IPS-NIHi7 (cell line): ENCODE data around the gene MAP1B.
"Not testable (repeated sequence)": the region's sequence is repeated elsewhere in the genome, so short reads cannot be mapped to it uniquely, and the experiment has no call there.

Experiments used
- DNase-seq: peaks from one replicate; pipeline ENCODE4 v3.0.0; 2012; ENCODE audit warnings: mixed read lengths; ENCODE audit errors: extremely low spot score

Gene MAP1B

DNA sequence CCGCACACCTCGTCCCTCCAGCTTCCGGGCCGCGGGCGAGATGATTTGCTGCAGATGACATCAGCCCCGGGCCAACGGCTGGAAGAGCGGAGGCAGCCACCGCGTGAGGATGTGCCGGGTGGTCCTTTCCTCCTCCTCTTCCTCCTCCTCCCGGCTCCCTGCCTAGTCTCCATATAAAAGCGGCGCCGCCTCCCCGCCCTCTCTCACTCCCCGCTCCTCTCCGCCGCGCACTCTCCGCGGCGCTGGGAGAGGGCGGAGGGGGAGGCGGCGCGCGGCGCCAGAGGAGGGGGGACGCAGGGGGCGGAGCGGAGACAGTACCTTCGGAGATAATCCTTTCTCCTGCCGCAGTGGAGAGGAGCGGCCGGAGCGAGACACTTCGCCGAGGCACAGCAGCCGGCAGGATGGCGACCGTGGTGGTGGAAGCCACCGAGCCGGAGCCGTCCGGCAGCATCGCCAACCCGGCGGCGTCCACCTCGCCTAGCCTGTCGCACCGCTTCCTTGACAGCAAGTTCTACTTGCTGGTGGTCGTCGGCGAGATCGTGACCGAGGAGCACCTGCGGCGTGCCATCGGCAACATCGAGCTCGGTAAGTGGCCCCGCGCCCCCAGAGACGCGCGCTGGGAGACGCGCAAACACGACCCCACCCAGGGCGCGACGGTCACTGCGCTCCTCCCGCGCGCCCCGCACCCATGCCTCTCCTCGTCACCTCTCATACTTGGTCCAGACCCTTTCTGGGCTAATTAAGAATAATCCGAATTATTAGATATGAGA, at the start of gene MAP1B:
MAP1B (plus strand) TSS at position 345 of the 770 bp plus-strand sequence; CDS start at position 402, 57 bp downstream.
- DNase-seq: peak; percentile 90

GRCh38 chr5:72057816-72058215, 49.5 kb upstream of the MAP1B start:
- no peak for DNase-seq

GRCh38 chr5:72063219-72063819, 44.0 kb upstream of the MAP1B start:
- peak; percentile 71 for DNase-seq

DNA sequence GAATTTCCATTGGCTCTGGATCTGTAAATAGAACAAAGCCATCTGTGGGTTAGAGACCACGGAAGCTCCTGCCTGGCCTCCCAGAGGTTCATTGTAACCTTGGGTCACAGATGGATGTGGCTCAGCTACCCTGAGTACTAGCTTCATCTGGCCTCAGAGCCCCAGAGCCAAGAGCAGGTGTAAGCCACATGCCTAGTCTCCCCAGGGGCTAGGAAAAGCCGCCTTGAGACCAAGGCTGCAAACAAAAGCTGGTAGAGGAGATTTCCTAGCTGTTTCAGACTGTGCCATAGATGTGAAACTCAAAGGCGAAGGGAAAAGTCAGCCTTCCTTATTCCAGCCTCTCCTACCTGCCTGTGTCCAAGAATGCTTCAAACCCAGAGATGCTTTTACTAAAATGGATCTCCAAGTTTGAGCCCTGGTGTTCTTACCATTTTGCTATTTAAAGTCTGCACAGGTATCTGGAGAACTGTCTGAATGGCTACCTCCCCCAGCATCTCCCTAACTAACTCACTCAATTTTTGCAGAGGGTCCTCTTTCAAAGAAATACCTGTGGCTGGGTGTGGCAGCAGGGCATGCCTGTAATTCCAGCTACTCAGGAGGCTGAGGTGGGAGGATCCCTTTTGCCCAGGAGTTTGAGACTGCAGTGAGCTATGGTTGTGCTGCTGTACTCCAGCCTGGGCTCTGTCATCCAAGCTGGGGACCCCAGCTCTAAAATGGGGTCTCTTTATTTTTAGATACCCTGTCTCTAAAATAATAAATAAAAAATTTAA, 42.3 kb upstream of the MAP1B start:
- DNase-seq: no peak

DNA sequence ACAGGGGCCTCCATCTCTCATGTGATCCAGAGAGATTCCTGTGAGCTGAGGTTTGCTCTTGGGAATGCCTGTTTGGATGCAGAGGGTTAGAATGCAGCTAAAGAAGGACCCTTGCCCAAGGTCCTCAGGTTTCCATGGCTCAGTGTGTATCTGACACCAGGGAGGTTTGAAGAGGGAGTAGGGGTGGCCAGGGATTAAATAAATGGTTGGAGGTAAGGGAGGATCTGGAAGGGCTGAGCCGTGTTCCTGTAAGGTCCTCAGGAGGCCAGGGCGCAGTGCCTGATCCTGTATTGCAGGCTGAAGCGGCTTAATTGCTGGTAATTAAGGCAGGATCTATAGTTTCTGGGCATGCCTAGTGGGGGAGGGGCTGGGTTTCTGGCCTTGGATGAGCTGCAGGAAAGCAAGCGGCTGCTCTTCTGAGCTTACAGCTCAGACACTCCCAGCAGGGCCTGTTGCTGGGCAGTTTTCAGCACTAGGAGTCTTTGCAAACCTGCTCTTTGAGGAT, 41.5 kb upstream of the MAP1B start:
- DNase-seq: peak; percentile 84

DNA sequence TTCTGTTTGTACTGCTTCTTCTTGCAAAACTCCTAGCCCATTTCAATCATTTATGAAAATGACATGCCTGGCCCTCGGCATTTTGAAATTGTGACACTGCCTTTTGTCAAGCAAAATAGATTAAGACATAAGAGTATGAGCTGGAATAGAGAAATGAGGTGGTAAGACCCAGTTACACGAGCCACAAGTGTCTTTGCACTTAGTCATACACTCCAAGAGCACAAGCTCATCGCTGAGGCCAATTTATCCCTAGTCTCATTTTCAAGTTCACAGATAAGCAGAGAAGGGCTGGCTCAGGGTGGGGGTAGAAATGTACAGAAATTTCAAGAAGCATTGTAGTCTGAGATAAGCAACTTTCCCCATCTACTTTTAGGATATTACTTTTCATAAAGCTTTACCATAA, 40.6 kb upstream of the MAP1B start:
- no peak for DNase-seq

- peak; percentile 34 for DNase-seq
Measured at GRCh38 chr5:72067682-72068470, 39.4 kb upstream of the MAP1B start.

DNA sequence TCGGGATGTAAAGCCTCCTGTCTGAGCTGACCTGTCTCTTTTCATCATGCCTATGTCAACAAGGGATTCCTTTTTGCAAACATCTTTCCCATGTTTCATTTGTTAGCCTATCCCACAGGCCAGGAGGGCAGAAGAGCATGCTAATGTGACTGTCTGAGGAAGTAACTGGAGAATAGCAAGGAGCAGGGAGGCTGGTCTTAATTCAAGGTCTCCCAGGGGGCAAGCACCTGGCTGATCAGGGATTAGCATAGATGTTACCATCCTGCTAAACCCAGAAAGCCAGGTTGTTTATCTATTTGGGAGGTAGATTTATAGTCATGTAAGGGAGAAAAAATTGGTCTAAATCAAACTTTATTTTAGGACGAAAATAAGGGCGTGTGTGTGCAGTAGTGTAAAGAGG, 36.7 kb upstream of the MAP1B start:
- peak; percentile 46 for DNase-seq

DNA sequence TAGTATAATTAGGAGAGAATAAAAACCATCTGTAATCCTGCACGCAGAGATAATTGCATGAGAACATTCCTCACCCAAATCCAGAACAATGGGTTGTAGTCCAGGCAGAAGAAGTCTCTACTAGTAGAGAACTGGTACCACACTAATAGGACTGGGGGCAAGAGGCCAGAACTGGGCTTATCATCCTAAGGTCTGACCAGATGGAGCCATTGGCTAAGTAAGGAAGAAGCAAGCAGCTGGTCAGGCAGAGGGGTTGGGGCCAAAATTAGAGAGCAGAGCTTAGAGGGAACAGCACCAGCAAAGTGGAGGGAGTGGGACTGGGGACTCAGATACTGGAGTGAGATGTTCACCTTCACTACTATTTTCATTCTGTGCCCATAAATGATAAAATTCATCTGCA, 35.4 kb upstream of the MAP1B start:
- DNase-seq: no peak

DNA sequence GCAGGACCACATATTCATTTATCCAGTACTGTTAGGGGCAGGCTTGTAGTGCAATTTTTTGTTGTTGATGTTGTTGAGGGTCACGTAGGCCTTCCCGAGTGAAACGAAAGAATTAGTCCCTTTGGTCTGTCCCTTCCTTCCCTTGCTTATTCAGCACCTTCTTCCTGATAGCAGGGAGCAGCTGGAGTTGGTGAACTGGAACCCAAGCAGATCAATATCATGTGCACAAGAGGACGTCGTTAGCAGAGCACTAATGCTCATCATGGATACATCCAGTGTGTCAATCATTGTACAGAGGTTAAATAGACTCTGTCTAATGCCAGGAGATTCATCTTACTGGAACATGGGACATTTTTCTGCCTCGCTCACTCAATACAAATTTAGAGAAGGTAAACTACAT, 33.0 kb upstream of the MAP1B start:
- no peak for DNase-seq

DNA sequence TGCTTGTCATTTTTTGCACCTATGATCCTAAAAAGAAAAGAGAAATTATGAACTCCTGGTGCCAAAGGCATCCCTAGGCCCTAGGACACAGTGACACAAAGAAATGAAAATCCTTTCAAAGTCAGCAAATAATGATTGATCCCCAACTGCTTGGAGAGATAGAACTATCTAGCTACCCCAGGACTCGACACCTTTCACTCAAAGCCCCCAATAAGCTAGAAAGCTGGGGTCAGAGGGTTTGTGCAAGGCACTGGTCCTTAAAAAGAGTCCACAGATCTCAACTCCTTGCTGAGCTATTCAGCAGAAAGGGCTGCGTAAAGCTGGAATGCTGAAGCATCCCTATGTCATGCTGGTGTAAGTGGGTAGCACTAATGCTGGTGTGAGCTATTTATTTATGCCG, 31.8 kb upstream of the MAP1B start:
- DNase-seq: no peak

GRCh38 chr5:72076621-72077300, 30.5 kb upstream of the MAP1B start:
- DNase-seq: no peak

DNA sequence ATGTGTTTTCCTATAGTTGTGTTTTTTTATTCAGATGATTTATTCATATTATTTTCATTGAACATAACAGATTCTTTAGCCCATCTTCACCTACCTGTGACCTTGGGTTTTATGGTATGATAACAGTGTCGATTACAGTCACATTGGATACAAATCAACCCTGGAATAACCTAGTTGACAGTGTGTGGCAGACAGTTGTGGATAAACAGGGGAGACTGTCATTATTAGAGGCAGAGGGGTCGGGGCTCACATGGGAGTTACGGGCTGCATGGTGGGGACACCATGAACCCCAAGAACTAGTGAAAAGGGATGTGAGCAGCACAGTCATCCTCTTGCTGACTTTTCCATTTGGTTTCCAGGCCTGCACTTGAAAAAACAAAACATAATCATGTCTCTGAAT, 29.9 kb upstream of the MAP1B start:
- no peak for DNase-seq

GRCh38 chr5:72079288-72079687, 28.0 kb upstream of the MAP1B start:
- peak; percentile 74 for DNase-seq

DNA sequence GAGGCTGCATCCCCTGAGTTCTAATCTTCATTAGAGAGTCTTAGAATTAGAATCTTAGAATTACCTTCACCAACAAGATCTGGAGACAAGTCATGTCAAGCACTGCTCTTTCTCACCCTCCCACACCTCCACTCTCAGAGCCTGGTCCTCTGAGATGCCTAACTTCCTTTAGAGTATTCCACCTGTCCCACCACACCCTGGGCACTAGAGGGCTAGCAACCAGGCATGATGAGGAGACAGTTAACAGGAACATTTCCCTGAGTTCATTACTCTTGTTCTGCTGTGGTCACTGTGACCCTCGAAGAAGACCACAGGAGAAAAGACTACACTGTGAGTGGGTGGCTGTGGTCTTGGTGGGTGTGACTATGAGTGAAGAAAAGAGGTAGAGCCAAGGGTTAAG, 25.2 kb upstream of the MAP1B start:
- no peak for DNase-seq

DNA sequence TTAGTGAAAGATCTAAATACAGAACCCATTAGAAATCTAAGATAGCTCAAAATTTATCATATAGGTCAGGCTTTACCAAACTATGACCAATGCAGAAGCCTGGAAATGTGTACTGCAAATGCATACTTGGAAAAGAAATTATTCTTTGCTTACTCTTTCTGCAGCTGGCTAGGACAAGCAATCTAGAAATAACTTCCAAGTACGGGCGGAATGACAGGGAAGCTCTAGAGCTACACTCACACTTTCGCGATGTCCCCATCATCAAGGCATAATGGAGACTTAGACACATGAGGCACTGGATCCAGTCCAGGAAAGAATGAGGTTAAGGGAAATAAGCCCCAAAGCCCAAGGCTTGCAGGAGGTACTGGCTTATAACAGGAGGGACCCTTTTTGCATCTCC, 22.4 kb upstream of the MAP1B start:
- DNase-seq: no peak

- no peak for DNase-seq
Measured at GRCh38 chr5:72085319-72085718, 22.0 kb upstream of the MAP1B start.

- not testable (repeated sequence) for DNase-seq
Measured at GRCh38 chr5:72089713-72090112, 17.6 kb upstream of the MAP1B start.

DNA sequence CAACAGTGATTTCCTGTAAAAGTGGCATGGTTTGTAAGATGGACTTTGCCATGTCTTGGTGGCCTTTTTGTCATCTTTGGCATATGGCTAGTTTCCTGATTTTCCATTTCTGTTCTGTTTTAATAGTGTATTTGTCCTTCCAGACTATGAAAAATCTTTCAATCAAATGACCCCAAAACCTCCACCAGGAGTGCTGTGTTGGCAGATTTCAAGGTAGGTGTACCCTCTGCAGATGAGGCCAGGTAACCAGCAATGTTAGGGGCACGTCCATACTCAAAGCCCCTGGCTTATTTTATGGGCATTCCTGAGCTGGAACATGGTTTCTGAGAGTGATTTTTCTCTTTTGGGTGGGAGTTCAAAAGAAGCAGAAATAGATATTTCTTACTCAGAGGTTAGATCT, 15.2 kb upstream of the MAP1B start:
- DNase-seq: no peak

DNA sequence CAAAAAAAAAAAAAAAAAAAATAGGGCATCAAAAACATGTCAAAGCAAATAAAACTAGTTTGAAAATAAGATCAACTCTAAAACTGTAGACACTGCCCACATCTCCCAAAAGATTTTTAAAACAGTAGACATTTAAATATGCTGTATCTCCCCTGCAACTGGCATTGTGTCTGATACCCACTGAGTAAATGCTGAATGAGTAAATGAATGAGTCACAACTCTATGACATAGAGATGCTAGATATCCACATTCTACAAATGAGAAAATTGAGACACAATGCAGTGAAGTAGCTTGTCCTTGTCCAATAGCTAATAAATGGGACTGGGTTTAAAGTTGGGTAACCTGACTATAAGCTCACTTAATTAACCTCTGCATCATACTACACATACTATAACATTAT, 14.1 kb upstream of the MAP1B start:
- DNase-seq: no peak

- DNase-seq: no peak
Measured at GRCh38 chr5:72093824-72094223, 13.5 kb upstream of the MAP1B start.
